ENCODE data around the gene CDV3. TPM values are rescaled to one million over a fixed set of nuclear protein-coding genes. Genes with fewer than 3 reads are reported as not detected.

Gene CDV3
- total RNA-seq, 1 experiment from 2014 or later: 173 TPM

DNA sequence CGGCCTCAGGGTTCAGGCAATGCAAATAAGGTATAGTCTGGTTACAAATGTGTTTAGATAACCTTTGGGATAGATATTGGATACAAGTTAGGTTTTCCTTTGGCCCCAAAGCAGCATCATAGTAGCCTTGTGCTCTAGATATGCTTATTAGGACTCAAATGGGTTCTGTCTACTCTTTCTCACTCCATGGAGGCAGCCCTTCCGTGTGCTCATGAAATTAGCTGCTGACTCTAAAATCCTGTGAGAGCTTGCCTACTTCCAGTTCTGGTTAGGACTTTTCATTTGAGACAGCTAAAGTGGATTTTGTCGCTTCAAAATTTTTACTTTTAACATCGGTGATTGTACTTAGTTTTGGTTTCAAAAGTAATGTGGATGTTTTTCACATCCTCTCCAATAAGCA lies 1.6 kb downstream of the CDV3 start:
- Mint-ChIP-seq H3K27me3 (ENCODE audit: low read depth) (no peaks in the 10 kb centered on the region), H3K9me3 (no peaks in the 10 kb centered on the region), H3K4me1 (peaks cover 32 to 34% of the 10 kb centered on the region in 2 experiments), H3K4me3 (peak overlapping the region; percentile 90 to 97), H3K27ac (peak overlapping the region in 2 of 3 experiments; percentile 87 to 96; a peak in 3 of 7 replicates), H3K36me3 (ENCODE audit: insufficient read depth in 1 of 3, low read depth in 3 of 3) (peaks cover 32 to 54% (median 48%) of the 10 kb centered on the region in 3 experiments; a peak in 6 of 7 replicates)
- Histone ChIP-seq H3K9me3 (ENCODE audit: control insufficient read depth, low read depth, low read length) (no peaks in the 10 kb centered on the region), H3K23me2 (ENCODE audit: insufficient read length, low read depth, low read length, poor library complexity, severe bottlenecking) (no peaks in the 10 kb centered on the region), H3K56ac (ENCODE audit: insufficient read length, low read depth, low read length) (no peak overlapping the region), H4K20me1 (ENCODE audit: control insufficient read depth, insufficient read depth, insufficient read length) (peaks cover 4% of the 10 kb centered on the region), H4K5ac (ENCODE audit: insufficient read length, low read depth, low read length) (no peak overlapping the region), H4K8ac (replicated peaks; ENCODE audit: insufficient read length, low read depth, low read length) (no peak overlapping the region), H2AK5ac (ENCODE audit: insufficient read length, low read length) (no peak overlapping the region), H3K79me2 (ENCODE audit: insufficient read depth, low read length) (peaks cover 34% of the 10 kb centered on the region), H3K4me2 (ENCODE audit: insufficient read depth, insufficient read length, low read length) (peak overlapping the region; percentile 96), H4K91ac (ENCODE audit: insufficient read length, low read depth, low read length) (no peak overlapping the region), H3K4ac (ENCODE audit: low read depth, low read length) (no peak overlapping the region), H2BK5ac (ENCODE audit: insufficient read length, low read length) (no peak overlapping the region), H3K18ac (ENCODE audit: insufficient read length, low read depth, low read length) (no peak overlapping the region), H2BK12ac (ENCODE audit: insufficient read length, low read depth, low read length) (no peak overlapping the region), H2BK15ac (ENCODE audit: low read depth, low read length) (no peak overlapping the region), H3K27me3 (ENCODE audit: insufficient read depth, low read length) (no peaks in the 10 kb centered on the region), H2AFZ (ENCODE audit: low read length) (no peak overlapping the region), H3K9ac (ENCODE audit: extremely low read depth, insufficient read length, low read length) (peak overlapping the region; percentile 94), H2BK120ac (ENCODE audit: low read depth, low read length, poor library complexity, severe bottlenecking) (no peak overlapping the region), H3K23ac (ENCODE audit: insufficient read length, low read depth, low read length) (no peak overlapping the region), H3T11ph (ENCODE audit: low read length) (no peak overlapping the region), H3K14ac (ENCODE audit: insufficient read depth, low read length) (no peak overlapping the region), H3K27ac (ENCODE audit: insufficient read length, low read depth, low read length) (no peak overlapping the region), H3K4me1 (ENCODE audit: insufficient read depth, low read length) (no peaks in the 10 kb centered on the region), H3K79me1 (ENCODE audit: insufficient read depth, low read depth, low read length, poor library complexity, severe bottlenecking) (peaks cover 3% of the 10 kb centered on the region), H2BK20ac (ENCODE audit: low read depth, low read length, poor library complexity, severe bottlenecking) (no peak overlapping the region)
- TF ChIP-seq, protein P1, sequence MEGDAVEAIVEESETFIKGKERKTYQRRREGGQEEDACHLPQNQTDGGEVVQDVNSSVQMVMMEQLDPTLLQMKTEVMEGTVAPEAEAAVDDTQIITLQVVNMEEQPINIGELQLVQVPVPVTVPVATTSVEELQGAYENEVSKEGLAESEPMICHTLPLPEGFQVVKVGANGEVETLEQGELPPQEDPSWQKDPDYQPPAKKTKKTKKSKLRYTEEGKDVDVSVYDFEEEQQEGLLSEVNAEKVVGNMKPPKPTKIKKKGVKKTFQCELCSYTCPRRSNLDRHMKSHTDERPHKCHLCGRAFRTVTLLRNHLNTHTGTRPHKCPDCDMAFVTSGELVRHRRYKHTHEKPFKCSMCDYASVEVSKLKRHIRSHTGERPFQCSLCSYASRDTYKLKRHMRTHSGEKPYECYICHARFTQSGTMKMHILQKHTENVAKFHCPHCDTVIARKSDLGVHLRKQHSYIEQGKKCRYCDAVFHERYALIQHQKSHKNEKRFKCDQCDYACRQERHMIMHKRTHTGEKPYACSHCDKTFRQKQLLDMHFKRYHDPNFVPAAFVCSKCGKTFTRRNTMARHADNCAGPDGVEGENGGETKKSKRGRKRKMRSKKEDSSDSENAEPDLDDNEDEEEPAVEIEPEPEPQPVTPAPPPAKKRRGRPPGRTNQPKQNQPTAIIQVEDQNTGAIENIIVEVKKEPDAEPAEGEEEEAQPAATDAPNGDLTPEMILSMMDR (conservative IDR thresholded peaks at IDR 0.05): no peak
- no peak for DNase-seq
- WGBS (ENCODE audit: extremely low coverage, insufficient read length, low lambda C conversion rate): no CpG with 5 or more reads among the region's 4 CpGs

Data from H9 (cell line).